Islet of Langerhans (tissue), 1 donor: ENCODE results near the gene ACADM.
"Not testable (repeated sequence)": the region's sequence is repeated elsewhere in the genome, so short reads cannot be mapped to it uniquely, and the experiment has no call there.

Experiments
- FAIRE-seq: peaks from one replicate; lab custom pipeline; 2011; peaks lifted over from hg19 to GRCh38; lab: Jason Lieb, UNC

Gene ACADM

GRCh38 chr1:75742047-75742625, 17.6 kb downstream of the ACADM start:
- no peak for FAIRE-seq

- no peak for FAIRE-seq
These were observed 20.8 kb downstream of the ACADM start for GRCh38 chr1:75745276-75745675.

GRCh38 chr1:75757210-75757609, 32.7 kb downstream of the ACADM start:
- FAIRE-seq: not testable (repeated sequence)

GRCh38 chr1:75758543-75758942, 34.0 kb downstream of the ACADM start:
- FAIRE-seq: not testable (repeated sequence)

GRCh38 chr1:75764057-75764655, 39.6 kb downstream of the ACADM start:
- FAIRE-seq: no peak

GRCh38 chr1:75765697-75766355, 41.3 kb downstream of the ACADM start:
- no peak for FAIRE-seq

- FAIRE-seq: no peak
These were observed 43.5 kb downstream of the ACADM start for GRCh38 chr1:75768016-75768415.

- FAIRE-seq: no peak
These were observed 46.3 kb downstream of the ACADM start for GRCh38 chr1:75770761-75771160.

GRCh38 chr1:75771978-75772377, 47.5 kb downstream of the ACADM start:
- no peak for FAIRE-seq

GRCh38 chr1:75777812-75778211, 53.3 kb downstream of the ACADM start:
- FAIRE-seq: not testable (repeated sequence)

GRCh38 chr1:75778694-75779093, 54.2 kb downstream of the ACADM start:
- not testable (repeated sequence) for FAIRE-seq

- not testable (repeated sequence) for FAIRE-seq
These were observed 55.7 kb downstream of the ACADM start for GRCh38 chr1:75780183-75780582.

- FAIRE-seq: not testable (repeated sequence)
These were observed 59.4 kb downstream of the ACADM start for GRCh38 chr1:75783920-75784319.

- no peak for FAIRE-seq
These were observed 60.9 kb downstream of the ACADM start for GRCh38 chr1:75785320-75785982.

GRCh38 chr1:75785983-75786853, 61.7 kb downstream of the ACADM start, which contains the start of gene RABGGTB:
Gene RABGGTB (plus strand): TSS chr1:75786256. CDS start chr1:75786272, 16 bp downstream.
- peak; percentile 87 for FAIRE-seq

GRCh38 chr1:75786901-75787493, 62.5 kb downstream of the ACADM start:
- no peak for FAIRE-seq

GRCh38 chr1:75787524-75787923, 63.0 kb downstream of the ACADM start:
- no peak for FAIRE-seq

GRCh38 chr1:75789988-75790387, 65.5 kb downstream of the ACADM start:
- FAIRE-seq: no peak

GRCh38 chr1:75791022-75791421, 66.5 kb downstream of the ACADM start:
- peak; percentile 58 for FAIRE-seq

GRCh38 chr1:75792091-75792490, 67.6 kb downstream of the ACADM start:
- no peak for FAIRE-seq

- no peak for FAIRE-seq
These were observed 69.9 kb downstream of the ACADM start for GRCh38 chr1:75794382-75794781.
